Astrocyte of the cerebellum (primary cell): ENCODE results near the gene LIN28B.

Source experiments
- DNase-seq: peaks from one replicate; pipeline ENCODE4 v3.0.0-alpha.2; 2011; ENCODE audit warnings: low read depth
- H3K4me3 ChIP-seq: 2 replicates; pipeline ENCODE4 v1.5.1; 2011; ENCODE audit warnings: mild to moderate bottlenecking, low read depth, low read length, moderate library complexity
- CTCF ChIP-seq: IDR thresholded peaks from 2 replicates; pipeline ENCODE4 v1.5.1; 2012; ENCODE audit warnings: low read length, low read depth, moderate library complexity, mild to moderate bottlenecking; ENCODE audit errors: missing control alignments
- in situ Hi-C: cut with HindIII; loops from 2 replicates; pipeline ENCODE4 v1.10.0; 2017; ENCODE audit warnings: low sequenced_read_pairs

LIN28B gene

DNA sequence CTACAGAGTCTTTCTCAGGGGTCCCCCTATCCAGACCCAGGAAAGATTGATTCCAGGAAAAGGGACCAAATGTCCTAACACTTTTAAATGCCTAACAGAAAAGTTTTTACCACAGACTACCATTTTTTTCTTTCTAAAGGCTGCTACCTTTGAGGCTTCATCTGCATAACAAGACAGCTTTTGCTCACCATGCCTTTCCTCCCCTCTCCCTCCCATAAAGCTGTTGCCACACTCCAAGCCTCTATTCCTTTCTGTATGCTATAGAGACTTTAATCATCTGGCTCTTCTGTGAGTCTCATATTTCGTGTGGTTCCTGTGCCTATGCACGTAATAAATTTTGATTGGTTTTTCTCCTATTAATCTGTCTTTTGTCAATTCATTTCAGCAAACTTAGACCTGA, 26.0 kb upstream of the LIN28B start:
- no peak for TF ChIP-seq CTCF
- in situ Hi-C loops, result no loop called here

DNA sequence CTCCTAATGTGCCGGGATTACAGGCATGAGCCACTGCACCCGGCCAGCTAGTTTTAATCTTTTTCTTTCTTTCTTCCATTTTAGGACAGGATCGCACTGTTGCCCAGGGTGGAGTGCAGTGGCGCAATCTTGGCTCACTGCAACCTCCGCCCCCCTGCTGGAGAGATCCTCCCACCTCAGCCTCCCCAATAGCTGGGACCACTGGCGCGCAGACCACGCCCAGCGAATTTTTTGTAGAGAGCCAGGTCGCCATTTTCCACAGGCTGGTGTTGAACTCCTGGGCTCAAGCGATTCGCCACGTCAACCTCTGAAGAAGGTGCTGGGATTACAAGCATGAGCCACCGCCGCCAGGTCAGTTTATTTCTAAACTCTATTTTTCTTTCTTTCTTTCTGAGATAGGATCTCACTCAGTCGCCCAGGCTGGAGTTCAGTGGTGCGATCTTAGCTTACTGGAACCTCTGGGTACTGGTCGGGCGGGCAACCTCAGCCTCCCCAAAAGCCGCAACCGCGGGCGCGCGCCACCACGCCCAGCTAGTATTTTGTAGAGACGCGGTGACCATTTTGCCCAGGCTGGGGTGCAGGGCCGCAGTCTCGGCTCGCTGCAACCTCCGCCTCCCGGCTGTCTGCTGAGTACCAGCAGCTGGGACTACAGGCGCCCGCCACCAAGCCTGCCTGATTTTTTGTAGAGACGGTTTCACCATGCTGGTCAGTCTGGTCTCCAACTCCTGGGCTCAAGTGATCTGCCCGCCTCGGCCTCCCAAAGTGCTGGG, 20.0 kb upstream of the LIN28B start:
- no peak overlapping the region for H3K4me3 ChIP-seq
- in situ Hi-C loops, result no loop called here
- TF ChIP-seq CTCF, result no peak
- no peak for DNase-seq

More for the DNA sequence above, 26.0 kb upstream of the LIN28B start:
- H3K4me3 ChIP-seq, result no peak overlapping the region
- DNase-seq, result no peak

- no peak for TF ChIP-seq CTCF
- H3K4me3 ChIP-seq, result peak overlapping the region; percentile 45
- in situ Hi-C loops, result loop anchor here (5.0 kb wide), 1 partner anchor 137 kb away; no protein-coding TSS in a partner anchor
Measured at GRCh38 chr6:104940238-104940892, 16.5 kb upstream of the LIN28B start.

GRCh38 chr6:104940893-104941728, 15.8 kb upstream of the LIN28B start:
- in situ Hi-C loops, result loop anchor here (5.0 kb wide), 1 partner anchor 136 kb away; no protein-coding TSS in a partner anchor
- peak; percentile 3 for DNase-seq
- H3K4me3 ChIP-seq, result peak overlapping the region; percentile 45
- TF ChIP-seq CTCF, result peak; percentile 55

More at GRCh38 chr6:104940238-104940892, 16.5 kb upstream of the LIN28B start:
- no peak for DNase-seq

- no peak for TF ChIP-seq CTCF
- DNase-seq, result no peak
- peak overlapping the region; percentile 26 for H3K4me3 ChIP-seq
- in situ Hi-C loops, result loop anchor here (5.0 kb wide), 1 partner anchor 136 kb away; no protein-coding TSS in a partner anchor
Measured at GRCh38 chr6:104941729-104942091, 15.2 kb upstream of the LIN28B start.

GRCh38 chr6:104943781-104944180, 13.1 kb upstream of the LIN28B start:
- H3K4me3 ChIP-seq, result no peak overlapping the region
- no peak for TF ChIP-seq CTCF
- peak; percentile 11 for DNase-seq
- in situ Hi-C loops, result loop anchor here (5.0 kb wide), 1 partner anchor 134 kb away; no protein-coding TSS in a partner anchor
